GM21529 (cell line): ENCODE measurements around the gene STRIP1.

Experiments used
- ATAC-seq: cut with Tn5 transposase; IDR thresholded peaks from one replicate; pipeline ENCODE4 v1.9.1; 2021; ENCODE audit not compliant: unreplicated experiment

The STRIP1 gene

DNA sequence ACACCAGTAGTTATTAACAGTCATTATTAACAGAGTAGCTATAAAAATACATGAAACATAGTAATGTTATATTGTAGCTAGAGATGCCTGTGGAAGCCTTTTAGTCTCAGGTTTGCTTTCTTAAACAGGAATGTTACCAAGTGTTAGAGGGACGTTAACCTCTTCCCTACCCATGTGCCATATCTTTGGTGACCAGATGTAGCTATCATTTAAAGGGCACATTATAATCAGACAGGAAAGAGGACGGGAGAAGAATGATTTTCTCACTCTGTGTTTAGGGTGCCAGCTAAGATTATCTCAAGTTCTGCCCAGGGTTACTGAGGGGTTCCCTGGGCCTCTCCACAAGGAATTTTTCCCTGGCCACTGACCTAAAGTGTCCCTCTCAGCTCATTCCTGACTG, 57.0 kb downstream of the STRIP1 start:
- ATAC-seq = no peak

DNA sequence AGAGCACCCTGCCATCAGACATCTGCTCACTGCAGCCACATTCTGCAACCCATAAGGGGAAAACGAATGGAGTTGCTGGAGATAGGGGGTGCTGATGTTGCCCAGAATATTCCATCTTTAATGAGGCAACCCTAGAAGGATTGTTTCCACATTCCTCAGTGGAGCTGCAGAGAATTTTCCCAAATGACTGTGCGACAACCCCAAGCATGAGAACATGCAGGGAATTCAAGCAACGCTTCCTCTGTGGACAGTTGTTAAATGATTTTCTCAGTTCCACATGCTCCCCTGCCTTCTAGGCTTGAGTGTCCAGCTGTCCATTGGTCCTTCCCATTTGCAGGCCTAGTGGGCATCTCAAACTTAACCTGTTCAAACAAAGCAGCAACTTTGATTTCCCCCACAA, 57.4 kb downstream of the STRIP1 start:
- no peak for ATAC-seq

DNA sequence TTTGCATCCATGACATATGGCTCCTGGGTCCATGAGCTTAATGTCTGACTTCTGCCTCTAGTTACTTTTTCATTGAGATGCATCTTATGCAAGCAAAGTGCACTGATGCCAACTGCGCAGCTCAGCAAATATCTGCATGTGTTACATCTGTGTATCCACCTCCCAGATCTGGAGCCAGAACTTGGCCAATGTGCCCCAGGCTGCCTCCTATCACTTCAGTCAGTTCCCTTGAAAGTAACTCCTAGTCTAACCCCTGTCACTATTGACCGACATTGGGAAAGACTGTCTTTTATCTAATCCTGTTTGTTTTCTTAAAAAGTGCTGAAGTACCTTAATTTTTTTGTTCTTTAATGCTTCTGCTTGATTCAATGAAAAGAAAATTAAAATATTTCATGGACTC, 58.6 kb downstream of the STRIP1 start:
- ATAC-seq = no peak

DNA sequence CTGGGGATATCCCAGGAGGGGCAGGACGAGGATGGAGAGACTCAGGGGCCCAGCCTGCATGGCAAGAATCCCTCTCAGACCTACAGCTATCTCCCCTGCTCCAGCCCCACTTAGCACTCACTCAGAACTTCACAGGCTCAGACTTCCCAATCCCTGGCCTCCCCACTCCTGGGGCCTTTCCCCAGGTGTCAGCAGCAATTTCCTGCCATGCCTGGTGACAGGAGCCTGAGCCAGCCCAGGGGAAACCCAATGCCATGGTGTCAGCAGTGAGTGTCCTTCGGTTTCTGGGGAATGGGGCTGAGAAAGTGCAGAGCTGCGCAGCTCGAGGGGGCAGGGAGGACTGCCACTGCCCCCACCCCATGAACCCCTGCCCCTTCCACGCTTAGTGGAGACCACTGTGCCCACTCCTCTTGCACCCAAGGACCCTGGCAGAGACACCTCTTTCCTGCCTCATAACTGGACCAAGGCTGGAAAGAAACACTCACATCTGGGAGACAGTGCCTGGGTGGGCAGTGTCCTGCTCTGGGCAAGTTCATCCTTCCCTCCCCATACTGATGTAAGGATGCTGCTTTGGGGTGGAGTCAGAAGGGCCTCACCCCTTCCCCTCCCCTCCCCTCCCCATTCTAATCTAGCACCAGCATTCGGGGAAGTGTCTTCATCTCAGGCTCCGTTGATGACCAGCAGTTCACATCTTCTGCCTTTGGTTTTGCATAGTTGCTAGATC, 60.7 kb downstream of the STRIP1 start:
- ATAC-seq = no peak

DNA sequence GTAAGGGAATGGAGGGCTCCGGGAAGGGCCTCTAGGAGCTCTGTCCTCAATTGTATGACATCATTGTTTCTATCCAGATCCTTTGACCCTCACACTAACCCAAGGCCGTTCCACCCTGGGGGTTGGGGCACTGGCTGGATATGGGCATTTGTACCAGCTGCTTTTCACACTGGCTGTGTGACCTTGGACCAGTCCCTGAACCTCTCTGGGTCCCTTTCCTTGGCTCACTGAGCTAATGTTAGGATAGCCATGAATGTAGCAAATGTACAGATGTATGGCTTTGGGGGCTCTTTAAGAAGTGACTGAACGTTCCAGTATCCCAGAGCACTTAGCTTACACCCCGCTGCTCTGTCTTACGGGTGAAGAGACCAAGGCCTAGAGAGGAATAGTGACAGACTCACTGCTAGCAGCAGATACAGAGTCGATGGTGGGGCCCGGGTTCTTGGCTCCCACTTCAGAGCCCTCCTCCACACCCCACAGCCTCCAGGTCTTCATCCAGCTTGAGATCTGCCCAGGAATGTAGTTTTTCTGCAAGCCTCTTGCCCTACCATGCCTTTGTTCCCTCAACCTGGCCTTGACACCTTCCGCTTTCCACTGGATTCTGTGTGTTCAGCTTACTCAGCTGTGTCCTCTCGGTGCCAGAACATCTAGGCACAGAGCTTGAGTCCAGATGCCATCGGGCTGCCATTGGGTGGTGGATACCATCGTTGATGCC, 63.2 kb downstream of the STRIP1 start:
- ATAC-seq = no peak

DNA sequence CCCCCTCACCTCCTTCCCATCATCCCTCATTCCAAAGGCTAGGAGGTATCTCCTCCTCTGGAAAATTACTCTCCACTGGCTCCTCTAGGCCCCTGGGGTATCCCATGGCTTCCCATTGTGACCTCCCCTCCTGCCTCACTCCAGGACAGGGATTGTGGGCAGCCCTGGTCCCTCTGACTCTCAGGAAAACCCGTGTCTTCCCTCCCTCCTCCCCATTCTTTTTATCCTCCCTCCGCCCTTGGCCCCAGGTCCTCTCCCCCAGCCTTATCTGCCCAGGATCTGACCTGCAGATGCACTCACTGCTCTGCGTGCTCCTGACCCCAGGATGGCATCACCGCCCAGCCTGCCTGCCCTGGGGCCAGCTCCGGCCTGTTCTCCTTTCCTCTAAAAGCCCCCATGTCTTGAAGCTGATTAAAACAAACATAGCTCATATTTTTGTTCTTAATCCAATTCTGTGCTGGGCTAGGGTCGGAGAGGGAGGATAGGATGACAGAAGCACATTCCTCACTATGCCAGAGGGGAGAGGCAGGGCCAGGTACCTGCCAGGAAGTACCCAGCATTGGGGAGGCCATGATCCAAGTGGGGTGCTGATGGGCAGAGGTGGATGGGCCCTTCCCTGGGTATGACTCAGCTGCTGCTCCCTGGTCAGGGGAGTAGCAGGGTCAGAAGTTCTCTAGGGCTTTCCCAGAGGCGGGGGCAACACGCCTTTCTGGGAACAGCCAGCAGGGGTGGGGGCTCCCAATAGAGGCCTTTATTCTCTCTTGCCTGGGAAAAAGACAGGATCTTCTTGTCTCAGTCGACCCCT, 64.0 kb downstream of the STRIP1 start:
- ATAC-seq = no peak

DNA sequence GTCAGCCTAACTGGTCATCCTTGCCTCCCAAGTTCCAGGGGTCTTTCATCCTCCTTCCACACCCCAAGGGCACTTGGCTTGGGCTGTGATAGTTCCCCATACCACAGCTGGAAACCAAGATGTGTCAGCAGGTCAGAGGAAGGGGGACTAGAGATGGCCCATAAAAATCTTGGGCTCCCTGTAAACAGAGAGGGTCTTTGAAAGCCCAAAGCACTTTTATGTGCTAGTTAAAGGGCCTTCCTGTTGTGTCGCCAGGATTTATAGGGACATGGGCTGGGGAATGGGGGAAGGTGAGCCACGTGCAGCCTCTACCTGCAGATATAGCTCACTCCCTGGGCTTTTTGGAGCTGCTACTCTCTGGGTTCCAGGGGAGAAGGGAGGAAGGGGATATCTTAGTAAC, 65.9 kb downstream of the STRIP1 start:
- no peak for ATAC-seq

DNA sequence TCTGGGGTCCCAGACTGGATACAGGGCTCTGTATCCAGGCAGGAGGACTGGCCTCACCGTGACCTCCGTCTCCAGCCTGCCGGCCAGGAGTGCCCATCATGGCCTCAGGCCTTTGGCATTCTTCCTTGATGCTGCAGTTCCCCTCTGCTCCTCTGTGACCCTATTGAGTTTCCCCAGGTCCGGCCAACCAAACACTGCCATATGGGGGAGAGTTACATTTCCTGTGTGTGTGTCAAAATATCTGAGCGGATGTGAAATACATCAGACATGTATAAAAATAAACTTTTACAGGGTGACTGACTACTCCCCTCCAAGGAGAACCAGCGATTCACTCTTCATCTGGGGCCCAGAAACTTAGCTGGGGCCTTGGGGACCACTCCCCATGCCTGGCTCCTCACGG, 67.7 kb downstream of the STRIP1 start:
- ATAC-seq = no peak
